HepG2 (cell line): Measurements from ENCODE around the gene SIGLEC7. TPM values are rescaled to one million over a fixed set of nuclear protein-coding genes. Genes with fewer than 3 reads are reported as not detected.

Source experiments
- ATAC-seq: fragments of 200-7000 bp; cut with Tn5 transposase; 3 replicates; pipeline ENCODE4 v1.9.1; 2020; ENCODE audit warnings: mild to moderate bottlenecking, moderate library complexity
- BruUV-seq: library from RNA; stranded (reverse); fragments of 400-500 nt; replicated peaks from 2 replicates; lab custom pipeline; 2021; lab: Mats Ljungman, UMichigan
- CTCF ChIA-PET: fragments of 300-600 bp; formaldehyde crosslinking; extraction: SDS; loops from one replicate; lab custom pipeline; 2021; ENCODE audit warnings: low total read pairs, inconsistent platforms, low intra/inter-chr PET ratio; lab: Yijun Ruan, JAX
- POLR2A ChIA-PET: fragments of 350-600 bp; sonication (Branson Sonifier 250); formaldehyde crosslinking; loops from one replicate; lab custom pipeline; 2020; ENCODE audit warnings: antibody characterized with exemption, inconsistent platforms; lab: Yijun Ruan, JAX
- DNase-seq: peaks from one replicate; pipeline ENCODE4 v3.0.0-alpha.2; 2015; ENCODE audit warnings: low spot score
- FAIRE-seq: peaks from 3 replicates; lab custom pipeline; 2011; peaks lifted over from hg19 to GRCh38; lab: Jason Lieb, UNC
- H2AFZ ChIP-seq: one replicate; pipeline ENCODE4 v1.6.1; 2011; ENCODE audit warnings: low read length, inconsistent platforms
- H3K27ac ChIP-seq: fragments of 300-600 bp; 3 replicates; pipeline ENCODE4 v1.8.0; 2011; ENCODE audit warnings: mixed run types, mild to moderate bottlenecking, mixed read lengths, low read length, inconsistent platforms; ENCODE audit not compliant: insufficient read depth; ENCODE audit errors: extremely low read length
- H3K27me3 ChIP-seq, 2 experiments: fragments of 200-600 bp in 1 of 2; 2 replicates in 1 of 2; 3 replicates in 1 of 2; pipeline versions ENCODE4 v1.6.0 to v1.8.0; 2011; ENCODE audit warnings: low read length in 2 of 2, mild to moderate bottlenecking in 2 of 2, moderate library complexity in 2 of 2, inconsistent platforms in 1 of 2; ENCODE audit not compliant: insufficient read depth in 2 of 2, control insufficient read depth in 1 of 2
- H3K36me3 ChIP-seq, 2 experiments: fragments of 200-600 bp in 1 of 2; replicated peaks in 1 of 2; 2 replicates in 1 of 2; 3 replicates in 1 of 2; pipeline versions ENCODE4 v1.5.1 to v1.8.0; 2011; ENCODE audit warnings: low read length in 2 of 2, inconsistent platforms in 1 of 2; ENCODE audit not compliant: insufficient read depth in 2 of 2, control insufficient read depth in 1 of 2
- H3K4me1 ChIP-seq: 2 replicates; pipeline ENCODE4 v1.5.1; 2012; ENCODE audit warnings: low read length, inconsistent platforms; ENCODE audit not compliant: insufficient read depth
- H3K4me2 ChIP-seq: 2 replicates; pipeline ENCODE4 v1.6.0; 2011; ENCODE audit warnings: low read depth, low read length, inconsistent platforms
- H3K4me3 ChIP-seq, 3 experiments: fragments of 200-600 bp in 1 of 3; sonication (generic), shearing (Covaris generic) in 1 of 3; replicated peaks in 1 of 3; 2 replicates each; pipeline ENCODE4 v1.5.1; 2011 to 2016; ENCODE audit warnings: low read length in 3 of 3, inconsistent platforms in 2 of 3, low read depth in 2 of 3, mild to moderate bottlenecking in 2 of 3, control low read depth in 1 of 3, mixed read lengths in 1 of 3; ENCODE audit not compliant: insufficient read depth in 1 of 3
- H3K79me2 ChIP-seq: one replicate; pipeline ENCODE4 v1.6.1; 2011; ENCODE audit warnings: low read length, inconsistent platforms; ENCODE audit not compliant: insufficient read depth
- H3K9ac ChIP-seq: 2 replicates; pipeline ENCODE4 v1.6.0; 2011; ENCODE audit warnings: mild to moderate bottlenecking, low read depth, low read length, inconsistent platforms; ENCODE audit not compliant: insufficient read depth
- H3K9me3 ChIP-seq: 2 replicates; pipeline ENCODE4 v1.5.1; 2012; ENCODE audit warnings: mild to moderate bottlenecking, low read length
- H4K20me1 ChIP-seq: 2 replicates; pipeline ENCODE4 v1.6.0; 2011; ENCODE audit warnings: inconsistent platforms, mild to moderate bottlenecking, low read length, moderate library complexity; ENCODE audit not compliant: insufficient read depth
- ELF1 ChIP-seq: sonication (generic); formaldehyde crosslinking; IDR thresholded peaks from 2 replicates; pipeline ENCODE4 v1.4.0; 2020; ENCODE audit warnings: missing genetic modification reagents
- HDAC6 ChIP-seq: fragments of 200-600 bp; sonication (generic); IDR thresholded peaks from 2 replicates; pipeline ENCODE4 v1.7.0; 2017; ENCODE audit warnings: mild to moderate bottlenecking, antibody characterized with exemption, low read length, low read depth
- HNF4G ChIP-seq, 2 experiments: sonication (generic) in 1 of 2; formaldehyde crosslinking in 1 of 2; IDR thresholded peaks; 2 replicates each; pipeline versions ENCODE4 v1.4.0 to v1.6.1; 2011 to 2020; ENCODE audit warnings: borderline replicate concordance in 2 of 2, low read depth in 2 of 2, mild to moderate bottlenecking in 2 of 2, low read length in 1 of 2, missing genetic modification reagents in 1 of 2, moderate library complexity in 1 of 2
- KAT2B ChIP-seq: fragments of 150-350 bp; IDR thresholded peaks from 2 replicates; pipeline ENCODE4 v1.6.1; 2014; ENCODE audit warnings: low read depth, low read length, borderline replicate concordance
- MEF2D ChIP-seq: sonication (generic); formaldehyde crosslinking; IDR thresholded peaks from 2 replicates; pipeline ENCODE4 v1.5.1; 2020; ENCODE audit warnings: mild to moderate bottlenecking, missing genetic modification reagents
- MIER2 ChIP-seq: IDR thresholded peaks from 2 replicates; pipeline ENCODE4 v1.6.1; 2016; ENCODE audit warnings: missing biosample characterization, missing genetic modification reagents
- MYNN ChIP-seq: sonication (generic); formaldehyde crosslinking; IDR thresholded peaks from 2 replicates; pipeline ENCODE4 v1.4.0; 2020; ENCODE audit warnings: mild to moderate bottlenecking, low read depth, missing genetic modification reagents
- RARA ChIP-seq: IDR thresholded peaks from 2 replicates; pipeline ENCODE4 v1.6.1; 2016; ENCODE audit warnings: missing genetic modification reagents, missing compliant biosample characterization
- ZBTB14 ChIP-seq: sonication (generic); formaldehyde crosslinking; IDR thresholded peaks from 2 replicates; pipeline ENCODE4 v1.4.0; 2020; ENCODE audit warnings: missing genetic modification reagents
- ZNF274 ChIP-seq: sonication (generic); formaldehyde crosslinking; IDR thresholded peaks from 2 replicates; pipeline ENCODE4 v1.5.1; 2020; ENCODE audit warnings: mild to moderate bottlenecking, missing genetic modification reagents
- ZNF784 ChIP-seq: sonication (generic); formaldehyde crosslinking; IDR thresholded peaks from 2 replicates; pipeline ENCODE4 v1.5.1; 2020; ENCODE audit warnings: missing genetic modification reagents, mild to moderate bottlenecking, borderline replicate concordance
- ZSCAN21 ChIP-seq: sonication (generic); formaldehyde crosslinking; IDR thresholded peaks from 2 replicates; pipeline ENCODE4 v1.8.0; 2022; ENCODE audit warnings: mild to moderate bottlenecking, missing genetic modification reagents, moderate library complexity, borderline replicate concordance
- WGBS: methylation state at CpG from one replicate; pipeline ENCODE4 v1.1.6; 2017; ENCODE audit warnings: low lambda C conversion rate; 5-methylcytosine and 5-hydroxymethylcytosine counted together
- in situ Hi-C: cut with HindIII; loops from 2 replicates; pipeline ENCODE4 v1.10.0; 2017; ENCODE audit warnings: low pct_unique_long_range_greater_than_20kb; ENCODE audit not compliant: extremely low pct_ligation_motif_present
- intact Hi-C: fragments of 100-400 bp; cut with micrococcal nuclease; formaldehyde crosslinking; loops from one replicate; pipeline ENCODE4 v1.10.0; 2022; ENCODE audit not compliant: unreplicated experiment
- polyA plus RNA-seq, 8 experiments: library from polyadenylated mRNA; depleted of rRNA in 3 of 8; stranded (reverse) in 7 of 8; unstranded in 1 of 8; fragments of >200 nt; fragmentation: Illumina TruSeq in 4 of 8; extraction: Trizol in 4 of 8; gene quantifications; 2 replicates each; pipeline versions ENCODE4 v1.2.1 to v1.2.3, GENCODE V29; 2011 to 2016; ENCODE audit warnings: low read depth in 4 of 8, missing spikeins in 1 of 8, mixed read lengths in 1 of 8; ENCODE audit not compliant: insufficient read depth in 1 of 8
- total RNA-seq, 5 experiments: library from RNA; depleted of rRNA; stranded (reverse); fragments of >200 nt; fragmentation: Illumina TruSeq; extraction: Trizol; gene quantifications; 2 replicates each; pipeline ENCODE4 v1.2.3, GENCODE V29; 2016; ENCODE audit warnings: low read depth in 1 of 5
- TF ChIP-seq, protein P1 (sequence below): sonication (generic); formaldehyde crosslinking; IDR thresholded peaks from 2 replicates; pipeline ENCODE4 v1.5.0; 2020; ENCODE audit warnings: missing genetic modification reagents
- TF ChIP-seq, protein P2 (sequence below): IDR thresholded peaks from 2 replicates; pipeline ENCODE4 v1.6.1; 2016; ENCODE audit warnings: low read depth

The SIGLEC7 gene
- total and polyA plus RNA-seq, 2 of the 13 experiments (the other 11 are each of a cell fraction or from before 2014, with no cell fraction given), result not detected

DNA sequence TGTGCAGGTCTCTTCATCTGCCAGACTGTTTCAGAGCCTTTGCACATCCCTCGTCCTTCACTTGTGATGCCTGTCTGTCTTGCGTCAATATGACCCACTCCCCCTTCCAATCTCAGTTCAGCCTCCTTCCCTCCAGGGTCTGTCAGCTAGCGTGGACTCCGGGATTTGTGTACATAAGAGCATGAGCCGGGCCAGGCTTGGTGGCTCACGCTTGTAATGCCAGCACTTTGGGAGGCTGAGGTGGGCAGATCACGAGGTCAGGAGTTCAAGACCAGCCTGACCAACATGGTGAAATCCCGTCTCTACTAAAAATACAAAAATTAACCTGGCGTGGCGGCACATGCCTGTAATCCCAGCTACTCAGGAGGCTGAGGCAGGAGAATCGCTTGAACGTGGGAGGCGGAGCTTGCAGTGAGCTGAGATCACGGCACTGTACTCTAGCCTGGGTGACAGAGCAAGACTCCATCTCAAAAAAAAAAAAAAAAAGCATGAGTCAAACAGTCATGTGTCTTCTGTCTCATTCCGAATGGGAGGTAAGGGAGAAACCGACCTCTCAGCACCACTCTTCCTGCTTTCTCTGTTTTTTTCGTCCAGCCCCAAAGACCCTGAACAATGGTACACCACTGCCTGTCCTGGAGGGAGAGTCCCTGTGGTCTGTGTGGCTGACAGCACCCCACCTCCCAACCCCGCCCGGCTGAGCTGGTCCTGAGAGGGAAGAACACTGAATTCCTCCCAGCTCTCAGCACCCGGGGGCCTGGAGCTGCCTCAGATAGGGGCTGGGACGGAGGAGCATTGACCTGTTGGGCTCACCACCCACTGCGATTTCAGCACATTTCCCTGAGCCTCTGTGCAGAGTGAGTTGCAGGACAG is 19.8 kb upstream of the SIGLEC7 start:
- intact Hi-C loops, result no loop called here
- ATAC-seq (no peak), FAIRE-seq (no peak), DNase-seq (no peak)
- H3K4me1 ChIP-seq, result no peaks in the 10 kb centered on the region
- no peak overlapping the region for H3K9ac ChIP-seq
- no peak overlapping the region for H2AFZ ChIP-seq
- no peak for TF ChIP-seq ELF1 (CRISPR knock-in tag)
- TF ChIP-seq MEF2D (CRISPR knock-in tag), result no peak
- no peak for TF ChIP-seq HDAC6
- TF ChIP-seq ZSCAN21, result no peak
- TF ChIP-seq, protein P1, sequence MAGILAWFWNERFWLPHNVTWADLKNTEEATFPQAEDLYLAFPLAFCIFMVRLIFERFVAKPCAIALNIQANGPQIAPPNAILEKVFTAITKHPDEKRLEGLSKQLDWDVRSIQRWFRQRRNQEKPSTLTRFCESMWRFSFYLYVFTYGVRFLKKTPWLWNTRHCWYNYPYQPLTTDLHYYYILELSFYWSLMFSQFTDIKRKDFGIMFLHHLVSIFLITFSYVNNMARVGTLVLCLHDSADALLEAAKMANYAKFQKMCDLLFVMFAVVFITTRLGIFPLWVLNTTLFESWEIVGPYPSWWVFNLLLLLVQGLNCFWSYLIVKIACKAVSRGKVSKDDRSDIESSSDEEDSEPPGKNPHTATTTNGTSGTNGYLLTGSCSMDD (CRISPR knock-in tag), result no peak
- no peak for TF ChIP-seq ZNF784 (CRISPR knock-in tag)
- TF ChIP-seq ZBTB14, result no peak
- no peak for TF ChIP-seq ZNF274 (CRISPR knock-in tag)
- no peak for TF ChIP-seq KAT2B
- TF ChIP-seq RARA (CRISPR knock-in tag), result no peak
- no peak for TF ChIP-seq MIER2 (CRISPR knock-in tag)
- TF ChIP-seq HNF4G (IDR thresholded peaks at IDR 0.05; ENCODE audit: borderline replicate concordance, low read depth, low read length), result no peak
- TF ChIP-seq HNF4G (CRISPR knock-in tag; IDR thresholded peaks at IDR 0.05; ENCODE audit: borderline replicate concordance, low read depth), result no peak
- TF ChIP-seq, protein P2, sequence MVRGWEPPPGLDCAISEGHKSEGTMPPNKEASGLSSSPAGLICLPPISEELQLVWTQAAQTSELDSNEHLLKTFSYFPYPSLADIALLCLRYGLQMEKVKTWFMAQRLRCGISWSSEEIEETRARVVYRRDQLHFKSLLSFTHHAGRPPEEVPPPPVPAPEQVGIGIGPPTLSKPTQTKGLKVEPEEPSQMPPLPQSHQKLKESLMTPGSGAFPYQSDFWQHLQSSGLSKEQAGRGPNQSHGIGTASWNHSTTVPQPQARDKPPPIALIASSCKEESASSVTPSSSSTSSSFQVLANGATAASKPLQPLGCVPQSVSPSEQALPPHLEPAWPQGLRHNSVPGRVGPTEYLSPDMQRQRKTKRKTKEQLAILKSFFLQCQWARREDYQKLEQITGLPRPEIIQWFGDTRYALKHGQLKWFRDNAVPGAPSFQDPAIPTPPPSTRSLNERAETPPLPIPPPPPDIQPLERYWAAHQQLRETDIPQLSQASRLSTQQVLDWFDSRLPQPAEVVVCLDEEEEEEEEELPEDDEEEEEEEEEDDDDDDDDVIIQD (CRISPR knock-in tag), result no peak
- TF ChIP-seq MYNN (CRISPR knock-in tag), result no peak
- no peak overlapping the region for H3K4me3 ChIP-seq
- H3K4me2 ChIP-seq, result no peak overlapping the region
- BruUV-seq, result no TSS peak
- H4K20me1 ChIP-seq, result no peaks in the 10 kb centered on the region
- POLR2A ChIA-PET, result no interaction called here
- WGBS, result 12% methylated on average over 21 of the region's 22 CpGs
- CTCF ChIA-PET, result no interaction called here
- no peaks in the 10 kb centered on the region for H3K9me3 ChIP-seq
- H3K27ac ChIP-seq, result no peak overlapping the region
- no peaks in the 10 kb centered on the region for H3K79me2 ChIP-seq
- in situ Hi-C loops, result no loop called here
- no peaks in the 10 kb centered on the region for H3K36me3 ChIP-seq
- peaks cover 4 to 47% of the 10 kb centered on the region in 2 experiments; a peak in 4 of 5 replicates for H3K27me3 ChIP-seq
